Daoy (cell line): ENCODE results near the gene CFAP52. TPM values are rescaled to one million over a fixed set of nuclear protein-coding genes. Genes with fewer than 3 reads are reported as not detected.
"Not testable (repeated sequence)": the region's sequence is repeated elsewhere in the genome, so short reads cannot be mapped to it uniquely, and the experiment has no call there.

Source experiments
- DNase-seq: peaks from one replicate; pipeline ENCODE4 v3.0.0-alpha.2; 2015; ENCODE audit warnings: low read depth
- total RNA-seq: library from RNA; depleted of rRNA; stranded (reverse); fragments of >200 nt; shearing (Covaris generic); gene quantifications from 2 replicates; pipeline ENCODE4 v1.2.3, GENCODE V29; 2014

The CFAP52 gene
- total RNA-seq, 1 experiment from 2014 or later = not detected

DNA sequence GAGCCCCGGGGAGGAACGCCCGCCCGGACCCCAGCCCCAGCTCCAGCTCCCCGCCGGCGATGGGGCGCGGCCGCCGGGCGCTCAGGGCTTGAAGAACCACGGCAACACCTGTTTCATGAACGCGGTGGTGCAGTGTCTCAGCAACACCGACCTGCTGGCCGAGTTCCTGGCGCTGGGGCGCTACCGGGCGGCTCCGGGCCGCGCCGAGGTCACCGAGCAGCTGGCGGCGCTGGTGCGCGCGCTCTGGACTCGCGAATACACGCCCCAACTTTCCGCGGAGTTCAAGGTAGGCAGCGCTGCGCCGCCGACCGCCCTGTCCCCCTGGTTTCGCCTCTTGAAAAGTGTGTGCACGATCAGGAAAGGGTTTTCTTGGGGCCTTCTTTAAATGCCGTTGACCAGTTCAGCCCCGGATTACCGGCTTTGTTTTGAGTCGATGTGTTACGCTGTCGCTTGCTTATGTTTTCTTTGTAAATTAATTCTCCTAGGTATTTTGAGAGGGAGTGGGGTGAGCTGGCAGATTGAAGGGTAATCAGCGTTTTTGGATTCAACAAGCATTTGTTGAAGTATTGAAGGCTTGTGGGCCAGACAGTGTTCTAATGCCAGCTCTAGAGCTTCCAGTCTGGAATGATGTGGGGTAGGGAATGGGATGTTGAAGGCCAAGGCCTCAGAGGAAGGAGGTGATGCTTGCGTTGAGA, 69.6 kb downstream of the CFAP52 start:
- peak; percentile 64 for DNase-seq

GRCh38 chr17:9646546-9646885, 70.1 kb downstream of the CFAP52 start:
- no peak for DNase-seq

DNA sequence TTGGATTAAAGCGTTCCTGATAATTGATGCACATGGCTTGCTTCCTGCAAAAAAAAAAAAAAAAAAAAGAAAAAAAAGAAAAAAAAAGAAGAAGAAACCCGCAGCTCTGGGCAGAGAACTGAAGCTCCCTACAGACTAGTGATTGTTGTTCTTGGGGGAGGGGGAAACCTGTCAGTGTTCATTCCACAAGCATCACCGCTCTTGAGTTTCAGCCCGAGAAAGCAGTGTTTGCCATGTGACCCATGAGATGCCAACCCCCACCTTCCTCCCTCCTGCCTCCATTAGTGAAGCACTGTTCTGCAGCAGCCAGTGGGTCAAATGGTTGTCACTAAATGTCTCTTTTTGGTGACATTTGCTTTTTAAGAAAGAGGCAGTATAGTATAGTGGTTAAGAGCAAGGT, 70.6 kb downstream of the CFAP52 start:
- no peak for DNase-seq

GRCh38 chr17:9648521-9649110, 72.2 kb downstream of the CFAP52 start:
- no peak for DNase-seq

DNA sequence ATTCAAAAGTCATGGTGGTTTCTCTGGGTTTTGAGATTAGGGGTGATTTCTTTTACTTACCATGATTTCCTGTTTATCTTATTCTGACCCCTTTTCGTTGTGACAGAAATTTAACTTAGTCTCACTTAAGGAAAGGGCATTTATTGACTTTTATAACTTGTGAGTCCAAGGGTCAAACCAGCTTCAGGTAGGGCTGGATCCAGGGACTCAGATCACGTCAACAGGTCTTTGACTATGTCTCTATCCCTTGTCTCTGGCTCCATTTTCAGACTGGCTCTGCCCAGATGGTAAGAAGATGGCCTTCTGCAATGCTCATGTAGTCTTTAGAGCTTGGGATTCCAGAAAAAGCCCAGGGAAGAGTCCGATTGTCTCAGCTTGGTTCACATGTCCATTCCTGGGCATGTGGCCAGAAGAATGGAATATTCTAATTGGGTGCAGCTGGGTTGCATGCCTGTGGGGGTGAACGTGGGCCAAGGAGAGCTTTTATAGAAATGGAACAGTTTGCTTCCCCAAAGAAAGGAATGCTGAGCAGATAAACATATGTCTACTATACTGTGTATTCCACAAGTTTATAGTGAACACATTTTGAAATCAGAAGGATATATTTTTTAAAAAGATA, 82.3 kb downstream of the CFAP52 start:
- peak; percentile 8 for DNase-seq

DNA sequence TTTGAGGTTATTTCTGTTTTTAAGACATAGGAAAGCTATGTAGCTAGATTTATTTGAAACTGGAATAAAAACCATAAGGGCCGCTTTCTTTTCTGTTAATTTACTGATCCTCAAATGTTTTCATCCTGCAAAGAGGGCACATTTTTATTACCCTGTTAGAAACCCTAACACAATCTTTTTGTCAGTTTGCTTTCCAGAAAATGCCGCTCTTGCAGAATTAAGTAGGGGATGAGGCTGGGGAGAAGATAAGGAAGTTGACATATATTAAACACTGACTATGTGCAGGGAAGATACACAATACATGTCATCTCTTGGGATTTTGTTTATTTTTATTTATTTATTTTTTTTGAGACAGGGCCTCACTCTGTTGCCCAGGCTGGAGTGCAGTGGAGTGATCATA, 84.6 kb downstream of the CFAP52 start:
- no peak for DNase-seq

DNA sequence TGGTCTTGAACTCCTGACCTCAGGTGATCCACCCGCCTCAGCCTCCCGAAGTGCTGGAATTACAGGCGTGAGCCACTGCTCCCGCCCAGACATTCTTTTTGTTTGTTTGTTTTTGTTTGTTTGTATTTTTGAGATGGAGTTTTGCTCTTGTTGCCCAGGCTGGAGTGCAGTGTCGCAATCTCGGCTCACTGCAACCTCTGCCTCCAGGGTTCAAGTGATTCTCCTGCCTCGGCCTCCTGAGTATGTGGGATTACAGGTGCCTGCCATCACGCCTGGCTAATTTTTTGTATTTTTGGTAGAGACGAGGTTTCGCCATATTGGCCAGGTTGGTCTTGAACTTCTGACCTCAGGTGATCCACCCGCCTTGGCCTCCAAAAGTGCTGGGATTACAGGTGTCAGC, 87.1 kb downstream of the CFAP52 start:
- not testable (repeated sequence) for DNase-seq

DNA sequence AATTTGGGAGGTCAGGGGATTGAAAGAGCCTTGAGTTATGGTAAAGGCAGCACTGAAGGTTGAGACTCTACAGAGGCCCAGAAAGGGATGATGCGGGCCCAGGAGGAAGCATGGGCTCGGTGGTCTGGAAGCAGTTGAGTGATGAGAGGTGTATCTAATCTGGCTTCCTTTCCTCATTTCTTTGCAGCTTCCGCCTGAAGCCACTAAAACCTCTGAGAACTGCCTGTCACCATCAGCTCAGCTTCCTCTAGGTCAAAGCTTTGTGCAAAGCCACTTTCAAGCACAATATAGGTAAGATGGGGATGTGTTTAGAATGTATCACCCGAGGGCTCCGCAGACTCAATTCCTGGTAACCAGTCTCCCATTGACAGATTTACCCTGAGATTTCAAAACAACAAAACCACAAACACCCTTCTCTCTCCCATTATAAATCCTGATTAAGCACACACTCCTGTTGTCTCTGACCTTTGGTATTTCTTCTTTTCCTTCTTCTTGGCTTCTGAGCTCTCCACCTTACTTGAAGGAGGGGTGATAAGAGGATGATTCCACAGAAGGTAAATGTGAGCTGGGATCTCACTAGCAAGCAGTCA, 90.1 kb downstream of the CFAP52 start:
- no peak for DNase-seq

- peak; percentile 87 for DNase-seq
Measured at GRCh38 chr17:9668517-9668916, 92.1 kb downstream of the CFAP52 start.

DNA sequence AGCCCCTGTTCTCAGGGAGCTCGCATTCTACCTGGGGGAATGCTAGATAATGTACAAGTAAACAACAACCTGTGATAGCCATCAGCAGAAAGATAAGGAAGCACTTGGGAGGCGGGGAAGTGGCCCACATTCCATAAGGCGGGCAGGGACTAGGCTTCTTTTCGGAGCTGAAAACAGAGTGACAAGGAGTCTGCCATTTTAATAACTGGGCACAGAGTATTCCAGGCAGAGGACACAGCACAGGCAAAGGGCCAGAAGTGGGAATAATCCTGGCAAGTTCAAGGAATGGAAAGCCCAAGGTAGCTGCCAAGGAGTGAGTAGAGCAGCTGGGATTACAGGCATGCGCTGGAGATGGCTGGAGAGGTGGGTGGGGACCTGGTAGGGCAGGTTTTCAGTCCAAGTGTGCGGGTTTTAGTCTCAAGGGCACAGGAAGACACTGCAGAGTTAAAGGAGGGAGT, 93.1 kb downstream of the CFAP52 start:
- DNase-seq = peak; percentile 8

- DNase-seq = peak; percentile 25
Measured at GRCh38 chr17:9670596-9670995, 94.2 kb downstream of the CFAP52 start.

DNA sequence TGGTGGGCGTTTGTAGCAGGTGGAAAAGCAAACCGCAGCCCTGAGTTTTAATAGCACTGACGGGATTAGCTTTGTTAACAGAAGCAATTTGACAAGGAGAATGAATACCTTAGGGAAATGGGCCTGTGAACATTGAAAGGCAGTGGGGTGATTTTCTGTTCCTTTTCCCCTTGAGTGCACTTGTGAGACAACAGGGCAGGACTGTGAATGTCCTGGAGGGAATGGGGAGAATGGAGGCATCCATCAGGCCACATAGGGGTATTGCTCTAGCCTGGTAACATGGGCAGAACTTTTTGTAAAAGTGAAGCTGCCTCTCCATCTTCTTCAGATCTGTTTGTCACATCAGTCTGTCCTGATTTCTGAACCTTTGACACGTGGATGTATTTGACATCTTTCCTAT, 95.1 kb downstream of the CFAP52 start:
- no peak for DNase-seq

GRCh38 chr17:9672266-9672665, 95.8 kb downstream of the CFAP52 start:
- DNase-seq = no peak

DNA sequence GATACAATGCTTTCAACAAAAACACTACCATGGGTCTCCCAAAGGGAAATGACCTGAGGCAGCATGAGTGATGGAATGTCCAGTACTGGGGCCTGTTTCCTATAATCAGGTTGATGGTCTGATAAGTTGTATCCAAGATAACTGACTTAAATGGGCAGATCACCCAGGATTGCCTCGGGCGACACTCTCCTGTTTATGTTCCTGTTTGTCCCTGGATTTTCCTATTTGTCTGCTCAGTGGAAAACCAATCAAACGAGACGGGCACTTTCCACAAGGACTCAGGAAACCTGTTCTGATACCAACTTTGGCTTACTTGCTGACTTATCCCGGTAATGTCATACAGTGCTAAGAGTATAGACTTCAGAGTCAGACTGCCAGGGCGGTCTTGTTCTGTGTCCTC, 96.2 kb downstream of the CFAP52 start:
- DNase-seq = no peak

- DNase-seq = no peak
Measured at GRCh38 chr17:9676084-9676483, 99.6 kb downstream of the CFAP52 start.

GRCh38 chr17:9676820-9677310, 100.4 kb downstream of the CFAP52 start:
- DNase-seq = peak; percentile 87

DNA sequence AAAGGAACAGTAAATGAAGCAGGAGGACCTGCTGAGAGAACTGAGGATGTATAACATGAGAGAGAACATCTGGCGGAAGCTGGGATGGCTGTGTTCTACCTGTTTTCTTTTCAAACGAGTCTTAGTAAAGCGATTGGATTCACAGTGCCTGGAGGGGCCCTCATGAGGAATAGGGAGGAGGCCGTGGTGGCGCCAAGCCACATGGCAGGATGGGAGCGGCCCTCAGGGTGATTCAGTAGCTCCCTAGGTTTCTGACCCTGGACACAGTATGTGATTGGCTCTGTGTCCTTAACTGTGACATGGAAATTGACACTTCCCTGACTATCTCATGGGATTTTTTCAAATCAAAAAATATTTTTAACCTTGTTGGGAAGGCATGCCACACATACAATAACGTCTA, 101.0 kb downstream of the CFAP52 start:
- peak; percentile 45 for DNase-seq

- DNase-seq = no peak
Measured at GRCh38 chr17:9677896-9678295, 101.5 kb downstream of the CFAP52 start.

GRCh38 chr17:9684955-9685621, 108.6 kb downstream of the CFAP52 start:
- peak; percentile 30 for DNase-seq
